Measurements from ENCODE around the gene SPSB2.
"Not testable (repeated sequence)": the region's sequence is repeated elsewhere in the genome, so short reads cannot be mapped to it uniquely, and the experiment has no call there.

The SPSB2 gene

DNA sequence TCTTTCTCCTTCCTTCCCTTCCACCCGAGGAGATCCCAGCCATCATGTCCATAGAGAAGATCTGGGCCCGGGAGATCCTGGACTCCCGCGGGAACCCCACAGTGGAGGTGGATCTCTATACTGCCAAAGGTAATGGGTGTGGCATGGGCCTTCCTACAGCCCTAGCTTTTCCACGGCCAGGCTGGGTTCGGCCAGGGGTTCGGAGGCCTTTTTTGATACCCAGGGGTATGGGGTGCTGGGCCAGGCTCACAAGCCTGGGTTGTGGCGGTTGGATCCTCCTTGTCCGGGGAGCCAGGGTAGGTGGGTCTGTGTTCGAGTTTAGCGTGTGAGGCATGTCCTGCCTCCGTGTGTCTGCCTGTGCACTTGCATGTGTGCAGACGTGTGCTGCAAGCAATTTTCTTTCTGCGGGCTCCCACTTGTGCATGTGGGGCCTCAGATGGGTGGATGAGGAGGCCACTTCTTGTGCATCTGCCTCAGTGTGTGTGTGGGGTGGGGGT is 42.7 kb upstream of the SPSB2 start:
- no peaks in the 10 kb centered on the region for H3K9me3 ChIP-seq (replicated peaks in 1 of 11)
- H3K4me3 ChIP-seq = peak overlapping the region in 1 of 10 experiments; percentile 36; a peak in 1 of 20 replicates
- peaks cover 0 to 16% (median 3%) of the 10 kb centered on the region in 11 experiments; a peak in 8 of 22 replicates for H4K20me1 ChIP-seq
- TF ChIP-seq Cebpa-rat (IDR thresholded peaks at IDR 0.05) = no peak
- H3K9ac ChIP-seq = no peak overlapping the region
- H3K4me2 ChIP-seq = peak overlapping the region in 5 of 11 experiments; percentile 18 to 98 (median 92); a peak in 8 of 22 replicates
- peaks cover 51 to 74% (median 65%) of the 10 kb centered on the region in 11 experiments for H3K27me3 ChIP-seq
- no peak overlapping the region for H3K27ac ChIP-seq
- peaks cover 16 to 41% (median 29%) of the 10 kb centered on the region in 10 experiments for H3K4me1 ChIP-seq
- H3K36me3 ChIP-seq = peaks cover 0 to 21% (median 0%) of the 10 kb centered on the region in 11 experiments; a peak in 4 of 22 replicates

DNA sequence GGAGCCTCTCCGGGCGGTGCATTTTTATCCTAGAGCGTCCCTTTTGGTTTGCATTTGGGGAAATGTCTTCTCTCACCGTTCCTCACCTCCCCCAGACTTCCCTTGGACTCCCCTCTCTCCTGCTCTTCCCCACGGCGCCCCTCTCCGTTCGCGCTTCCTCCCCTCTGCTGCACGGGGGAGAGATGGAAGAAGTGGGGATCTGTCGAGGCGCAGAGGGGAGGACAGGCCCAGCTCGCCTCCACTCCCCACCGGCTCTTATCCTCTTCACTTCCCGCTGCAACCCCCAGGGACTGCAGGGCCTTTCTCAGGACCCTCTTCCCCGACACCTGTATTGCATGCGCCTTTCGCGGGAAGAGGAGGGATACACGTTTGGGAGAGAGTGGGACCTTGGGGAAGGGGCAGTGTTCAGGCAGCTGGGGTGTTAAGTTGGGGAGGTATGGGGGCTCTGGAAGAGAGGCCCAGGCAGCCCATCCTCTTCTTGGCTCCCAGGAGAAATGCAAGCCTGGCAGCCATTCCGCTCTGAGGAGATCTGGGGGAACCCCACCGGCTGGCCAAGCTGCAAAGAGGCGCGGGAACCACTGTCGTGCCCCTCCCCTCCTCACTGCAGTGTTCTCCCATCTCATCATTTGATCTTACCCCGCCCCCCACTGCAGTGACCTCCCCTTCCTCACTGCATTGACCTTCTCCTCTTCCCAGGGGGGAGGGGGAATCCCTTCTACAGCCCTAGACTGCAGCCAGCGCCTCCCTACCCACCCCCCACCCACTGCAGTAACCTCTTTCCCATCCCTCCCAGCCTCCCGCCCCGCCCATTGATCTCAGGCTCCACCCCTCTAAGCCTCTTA is 42.1 kb upstream of the SPSB2 start:
- H3K4me1 ChIP-seq = peaks cover 16 to 41% (median 28%) of the 10 kb centered on the region in 10 experiments
- TF ChIP-seq Cebpa-rat (IDR thresholded peaks at IDR 0.05) = no peak
- peak overlapping the region in 2 of 11 experiments; percentile 40 to 46; a peak in 2 of 22 replicates for H3K27ac ChIP-seq
- H3K9ac ChIP-seq = peak overlapping the region in 9 of 11 experiments; percentile 59 to 80 (median 63); a peak in 18 of 22 replicates
- peaks cover 0 to 16% (median 3%) of the 10 kb centered on the region in 11 experiments; a peak in 8 of 22 replicates for H4K20me1 ChIP-seq
- peaks cover 0 to 18% (median 0%) of the 10 kb centered on the region in 11 experiments; a peak in 4 of 22 replicates for H3K36me3 ChIP-seq
- peak overlapping the region; percentile 61 to 76 (median 68) for H3K4me3 ChIP-seq
- no peaks in the 10 kb centered on the region for H3K9me3 ChIP-seq (replicated peaks in 1 of 11)
- peak overlapping the region; percentile 91 to 98 (median 93) for H3K4me2 ChIP-seq
- H3K27me3 ChIP-seq = peaks cover 53 to 75% (median 68%) of the 10 kb centered on the region in 11 experiments

DNA sequence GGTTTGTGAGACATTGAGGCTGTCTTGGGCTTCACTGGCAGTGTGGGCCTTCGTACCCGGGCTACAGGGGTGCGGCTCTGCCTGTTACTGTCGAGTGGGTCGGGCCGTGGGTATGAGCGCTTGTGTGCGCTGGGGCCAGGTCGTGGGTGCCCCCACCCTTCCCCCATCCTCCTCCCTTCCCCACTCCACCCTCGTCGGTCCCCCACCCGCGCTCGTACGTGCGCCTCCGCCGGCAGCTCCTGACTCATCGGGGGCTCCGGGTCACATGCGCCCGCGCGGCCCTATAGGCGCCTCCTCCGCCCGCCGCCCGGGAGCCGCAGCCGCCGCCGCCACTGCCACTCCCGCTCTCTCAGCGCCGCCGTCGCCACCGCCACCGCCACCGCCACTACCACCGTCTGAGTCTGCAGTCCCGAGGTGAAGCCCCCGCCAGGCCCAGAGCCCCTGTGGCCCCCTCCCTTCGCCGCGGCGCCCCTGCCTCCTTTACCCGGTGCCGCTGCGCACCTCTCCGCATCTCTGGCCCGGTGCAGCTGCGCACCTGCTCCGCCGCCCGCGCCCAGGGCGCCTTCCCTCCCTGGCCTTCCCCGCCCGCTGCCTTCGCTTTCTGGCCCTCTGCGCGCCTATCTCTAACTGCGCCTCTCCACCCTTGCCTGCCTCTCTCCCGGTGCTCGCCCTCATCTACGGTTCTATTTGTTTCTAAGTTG is 41.3 kb upstream of the SPSB2 start, which contains the start of gene ENO2:
ENO2 (plus strand) TSS at position 335 of the 701 bp plus-strand sequence. CDS start 1,253 bp downstream, outside the sequence.
- Histone ChIP-seq H3K27ac (peak within 1 kb of the TSS in 4 of 11 experiments; percentile 17 to 46 (median 38); a peak in 8 of 22 replicates), H3K36me3 (peaks cover 0 to 18% (median 0%) of the 10 kb centered on the region in 11 experiments; a peak in 4 of 22 replicates), H3K27me3 (peaks cover 53 to 75% (median 68%) of the 10 kb centered on the region in 11 experiments), H3K9me3 (replicated peaks in 1 of 11) (no peaks in the 10 kb centered on the region), H3K9ac (peak within 1 kb of the TSS; percentile 36 to 80 (median 63); a peak in 21 of 22 replicates), H3K4me1 (peaks cover 11 to 33% (median 21%) of the 10 kb centered on the region in 10 experiments), H3K4me3 (peak within 1 kb of the TSS; percentile 61 to 76 (median 68)), H3K4me2 (peak within 1 kb of the TSS; percentile 91 to 98 (median 93)), H4K20me1 (peaks cover 0 to 16% (median 3%) of the 10 kb centered on the region in 11 experiments; a peak in 8 of 22 replicates)
- no peak for TF ChIP-seq Cebpa-rat (IDR thresholded peaks at IDR 0.05)

DNA sequence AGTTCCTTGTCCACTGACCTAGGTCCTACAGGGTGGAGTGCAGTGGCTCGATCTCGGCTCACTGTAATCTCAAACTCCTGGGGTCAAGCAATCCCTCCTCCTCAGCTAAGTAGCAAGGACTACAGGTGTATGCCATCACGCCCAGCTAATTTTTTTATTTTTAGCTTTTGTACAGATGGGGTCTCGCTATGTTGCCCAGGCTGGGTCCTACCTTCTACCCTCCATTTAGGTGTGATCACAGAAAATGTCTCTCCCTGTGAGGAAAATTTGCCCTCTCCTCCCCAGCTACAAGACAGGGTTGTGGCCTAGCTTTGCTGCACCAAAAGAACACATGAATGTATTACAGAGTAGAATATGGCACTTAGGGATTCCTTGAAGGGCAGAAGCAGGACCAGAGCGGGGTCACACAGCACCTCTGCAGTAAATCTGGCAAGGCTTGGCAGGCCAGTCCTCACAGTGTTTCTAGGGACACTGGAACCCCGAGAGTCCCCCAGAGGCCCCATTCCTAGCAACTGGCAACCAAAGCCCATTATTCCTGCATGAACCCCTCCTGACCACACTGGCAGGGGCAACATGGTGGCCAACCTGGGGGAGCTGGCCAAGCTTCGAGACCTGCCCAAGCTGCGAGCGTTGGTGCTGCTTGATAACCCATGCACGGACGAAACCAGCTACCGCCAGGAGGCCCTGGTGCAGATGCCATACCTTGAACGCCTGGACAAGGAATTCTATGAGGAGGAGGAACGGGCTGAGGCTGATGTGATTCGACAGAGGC is 39.2 kb upstream of the SPSB2 start:
- Histone ChIP-seq H3K9me3 (replicated peaks in 1 of 11) (no peaks in the 10 kb centered on the region), H3K4me2 (no peak overlapping the region), H3K4me3 (no peak overlapping the region)

DNA sequence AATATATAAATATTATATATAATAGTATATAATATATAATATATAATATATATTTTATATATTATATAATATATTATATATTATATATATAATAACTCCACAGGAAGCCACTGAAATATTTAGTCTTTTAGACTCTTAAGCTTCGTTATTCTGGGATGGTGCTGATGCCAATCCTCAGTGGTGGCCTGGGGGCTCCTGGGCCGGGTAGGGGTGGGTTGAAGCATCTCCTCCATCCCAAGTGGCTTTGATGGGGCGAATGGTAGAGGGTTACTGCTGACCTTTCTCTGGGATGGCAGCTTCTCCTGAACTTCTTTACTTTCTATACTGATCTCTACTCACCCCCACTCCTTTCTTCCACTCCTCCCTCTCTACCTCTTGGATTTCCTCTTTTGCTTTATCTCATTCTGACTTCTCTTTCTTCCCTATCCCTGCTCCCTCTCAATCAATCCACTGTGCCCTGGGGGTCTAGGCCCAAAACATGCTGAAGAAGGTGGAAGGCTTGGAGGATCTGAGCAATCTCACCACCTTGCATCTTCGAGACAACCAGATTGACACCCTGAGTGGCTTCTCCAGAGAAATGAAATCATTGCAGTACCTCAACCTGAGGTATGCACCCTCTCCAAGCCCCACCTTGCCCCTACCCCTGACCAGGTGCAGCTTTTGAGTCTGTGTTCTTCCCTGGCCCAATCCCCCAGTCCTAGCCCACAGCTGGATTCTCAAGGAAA is 36.5 kb upstream of the SPSB2 start:
- H3K27ac ChIP-seq = no peak overlapping the region
- H3K4me3 ChIP-seq = no peak overlapping the region
- no peak overlapping the region for H3K9ac ChIP-seq
- peaks cover 32 to 45% (median 40%) of the 10 kb centered on the region in 11 experiments for H3K27me3 ChIP-seq
- no peak for TF ChIP-seq Cebpa-rat (IDR thresholded peaks at IDR 0.05)
- H3K4me1 ChIP-seq = peaks cover 8 to 22% (median 18%) of the 10 kb centered on the region in 10 experiments
- H4K20me1 ChIP-seq = no peaks in the 10 kb centered on the region
- no peaks in the 10 kb centered on the region for H3K9me3 ChIP-seq (replicated peaks in 1 of 11)
- no peak overlapping the region for H3K4me2 ChIP-seq
- peaks cover 0 to 21% (median 5%) of the 10 kb centered on the region in 11 experiments; a peak in 7 of 22 replicates for H3K36me3 ChIP-seq

More for the DNA sequence above, 39.2 kb upstream of the SPSB2 start:
- Histone ChIP-seq H3K4me1 (peaks cover 10 to 27% (median 20%) of the 10 kb centered on the region in 10 experiments), H4K20me1 (peaks cover 0 to 16% (median 3%) of the 10 kb centered on the region in 11 experiments; a peak in 8 of 22 replicates), H3K9ac (no peak overlapping the region), H3K27me3 (peaks cover 53 to 72% (median 67%) of the 10 kb centered on the region in 11 experiments), H3K36me3 (peaks cover 0 to 18% (median 0%) of the 10 kb centered on the region in 11 experiments; a peak in 8 of 22 replicates), H3K27ac (no peak overlapping the region)
- no peak for TF ChIP-seq Cebpa-rat (IDR thresholded peaks at IDR 0.05)

DNA sequence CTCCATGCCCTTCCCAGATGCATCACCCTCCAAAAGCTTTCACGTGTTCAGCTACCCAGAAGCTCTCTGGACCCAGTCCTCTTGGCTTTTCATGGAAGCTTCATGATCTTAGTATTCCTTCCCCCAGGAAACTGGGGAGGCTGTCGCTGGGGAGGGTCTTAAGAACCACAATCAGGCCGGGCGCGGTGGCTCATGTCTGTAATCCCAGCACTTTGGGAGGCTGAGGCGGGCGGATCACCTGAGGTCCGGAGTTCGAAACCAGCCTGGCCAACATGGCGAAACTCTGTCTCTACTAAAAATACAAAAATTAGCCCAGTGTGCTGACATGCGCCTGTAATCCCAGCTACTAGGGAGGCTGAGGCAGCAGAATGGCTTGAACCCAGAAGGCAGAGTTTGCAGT is 35.0 kb upstream of the SPSB2 start:
- not testable (repeated sequence) for H3K9ac ChIP-seq; H3K9me3 ChIP-seq (replicated peaks in 1 of 11); H3K4me2 ChIP-seq; H4K20me1 ChIP-seq; H3K27ac ChIP-seq; H3K4me3 ChIP-seq
- Histone ChIP-seq H3K36me3 (peaks cover 0 to 21% (median 5%) of the 10 kb centered on the region in 11 experiments; a peak in 7 of 22 replicates), H3K27me3 (peaks cover 17 to 30% (median 26%) of the 10 kb centered on the region in 11 experiments), H3K4me1 (peaks cover 16 to 24% (median 20%) of the 10 kb centered on the region in 10 experiments; a peak in 19 of 20 replicates)

DNA sequence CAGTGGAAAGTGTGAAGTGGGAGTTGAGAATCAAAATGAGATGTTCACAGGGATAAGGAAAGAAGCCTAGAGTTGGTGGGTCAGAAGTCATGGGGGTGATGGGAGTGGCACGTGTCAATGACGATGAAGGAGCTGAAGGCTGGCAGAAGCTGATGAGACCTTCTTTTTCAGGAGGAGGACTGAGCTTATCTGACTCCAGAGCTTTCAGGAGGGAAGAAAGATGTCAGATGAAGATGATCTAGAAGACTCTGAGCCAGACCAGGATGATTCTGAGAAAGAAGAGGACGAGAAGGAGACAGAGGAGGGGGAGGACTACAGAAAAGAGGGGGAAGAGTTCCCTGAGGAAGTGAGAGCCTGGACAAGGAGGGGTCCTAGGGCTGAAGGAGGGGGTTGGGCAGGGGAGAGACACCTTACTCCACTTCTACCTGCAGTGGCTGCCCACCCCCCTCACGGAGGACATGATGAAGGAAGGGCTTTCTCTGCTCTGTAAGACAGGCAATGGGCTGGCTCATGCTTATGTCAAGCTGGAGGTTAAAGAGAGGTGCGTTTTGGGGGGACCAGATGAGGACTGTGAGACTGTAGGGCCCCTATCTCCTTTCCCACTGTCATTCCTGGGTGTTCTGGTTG is 32.4 kb upstream of the SPSB2 start:
- Histone ChIP-seq H3K4me1 (peaks cover 16 to 26% (median 21%) of the 10 kb centered on the region in 10 experiments; a peak in 19 of 20 replicates), H3K4me2 (peak overlapping the region; percentile 80 to 96 (median 94)), H4K20me1 (no peaks in the 10 kb centered on the region), H3K36me3 (peaks cover 0 to 21% (median 5%) of the 10 kb centered on the region in 11 experiments; a peak in 7 of 22 replicates), H3K4me3 (peak overlapping the region; percentile 65 to 76 (median 70)), H3K9ac (peak overlapping the region; percentile 73 to 82 (median 80)), H3K9me3 (replicated peaks in 1 of 11) (no peaks in the 10 kb centered on the region; a peak in 1 of 22 replicates), H3K27me3 (peaks cover 0 to 5% (median 0%) of the 10 kb centered on the region in 11 experiments; a peak in 2 of 22 replicates), H3K27ac (peak overlapping the region in 10 of 11 experiments; percentile 62 to 78 (median 74); a peak in 12 of 22 replicates)
- TF ChIP-seq Cebpa-rat (IDR thresholded peaks at IDR 0.05) = no peak
